Measurements from ENCODE around the gene SLAMF6.

DNA sequence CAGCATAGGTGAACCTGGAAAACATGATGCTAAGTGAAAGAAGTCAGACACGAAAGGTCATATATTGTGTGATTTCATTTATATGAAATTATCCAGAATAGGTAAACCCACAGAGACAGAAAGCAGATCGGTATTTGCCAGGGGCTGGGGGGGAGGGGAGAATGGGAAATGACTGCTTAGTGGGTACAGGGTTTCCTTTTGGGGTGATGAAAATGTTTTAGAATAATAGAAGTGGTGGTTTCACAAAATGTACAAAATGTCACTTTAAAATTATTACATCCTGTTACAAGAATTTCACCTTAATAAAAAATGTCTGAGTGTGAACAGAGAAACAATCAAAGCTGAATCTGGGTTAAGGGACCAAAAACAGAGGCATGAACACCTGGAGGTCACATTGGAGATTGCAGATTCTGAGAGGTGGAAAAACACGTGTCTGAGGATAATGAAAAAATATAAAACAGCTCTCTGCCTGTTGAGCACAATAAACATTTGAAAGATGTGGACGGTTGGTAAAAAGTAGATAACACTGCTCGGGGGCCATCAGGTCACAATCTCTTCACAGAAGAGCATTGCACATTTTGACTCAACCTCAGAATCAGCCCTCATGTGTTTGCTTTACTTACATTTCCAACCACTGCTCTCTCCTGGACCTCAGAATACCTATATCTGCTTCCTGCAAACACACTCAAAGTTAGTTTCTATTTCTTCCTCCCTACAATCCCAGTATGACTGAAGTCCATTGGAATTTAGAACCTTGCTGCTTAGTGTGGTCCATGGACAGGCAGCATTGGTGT lies 3.2 kb downstream of the SLAMF6 start:
- no peak for TF ChIP-seq POLR2A (IDR thresholded peaks at IDR 0.05)
- TF ChIP-seq, protein P1, sequence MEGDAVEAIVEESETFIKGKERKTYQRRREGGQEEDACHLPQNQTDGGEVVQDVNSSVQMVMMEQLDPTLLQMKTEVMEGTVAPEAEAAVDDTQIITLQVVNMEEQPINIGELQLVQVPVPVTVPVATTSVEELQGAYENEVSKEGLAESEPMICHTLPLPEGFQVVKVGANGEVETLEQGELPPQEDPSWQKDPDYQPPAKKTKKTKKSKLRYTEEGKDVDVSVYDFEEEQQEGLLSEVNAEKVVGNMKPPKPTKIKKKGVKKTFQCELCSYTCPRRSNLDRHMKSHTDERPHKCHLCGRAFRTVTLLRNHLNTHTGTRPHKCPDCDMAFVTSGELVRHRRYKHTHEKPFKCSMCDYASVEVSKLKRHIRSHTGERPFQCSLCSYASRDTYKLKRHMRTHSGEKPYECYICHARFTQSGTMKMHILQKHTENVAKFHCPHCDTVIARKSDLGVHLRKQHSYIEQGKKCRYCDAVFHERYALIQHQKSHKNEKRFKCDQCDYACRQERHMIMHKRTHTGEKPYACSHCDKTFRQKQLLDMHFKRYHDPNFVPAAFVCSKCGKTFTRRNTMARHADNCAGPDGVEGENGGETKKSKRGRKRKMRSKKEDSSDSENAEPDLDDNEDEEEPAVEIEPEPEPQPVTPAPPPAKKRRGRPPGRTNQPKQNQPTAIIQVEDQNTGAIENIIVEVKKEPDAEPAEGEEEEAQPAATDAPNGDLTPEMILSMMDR (IDR thresholded peaks at IDR 0.05) = peak in 1 of 3 experiments; percentile 9

Measured in testis (tissue), 2 donors.